ENCODE measurements around the gene EFNB2.

- TF ChIP-seq CTCF (IDR thresholded peaks at IDR 0.05) (no peak), POLR2A (IDR thresholded peaks at IDR 0.05) (no peak)
These were observed 3.1 kb downstream of the EFNB2 start for GRCh38 chr13:106532111-106532929.
